Activated naive CD4-positive, alpha-beta T cell treated with anti-CD3 and anti-CD28 coated beads, Interleukin-2, amount 10 ng/mL, durations not matched to agents 7 days and 5 days (primary cell): ENCODE results near the gene NFATC2.

Experiments used
- CTCF ChIA-PET: fragments of 350-600 bp; sonication (Branson Sonifier 250); formaldehyde crosslinking; loops from one replicate; lab custom pipeline; 2021; ENCODE audit warnings: antibody characterized with exemption; lab: Charles Lee
- DNase-seq: peaks from one replicate; pipeline ENCODE4 v3.0.0-alpha.2; 2020
- H3K27ac Mint-ChIP-seq: one replicate; pipeline ENCODE4 v1.8.0; 2021; ENCODE audit warnings: mild to moderate bottlenecking, moderate library complexity, mixed read lengths
- H3K27me3 Mint-ChIP-seq: one replicate; pipeline ENCODE4 v1.8.0; 2021; ENCODE audit warnings: mild to moderate bottlenecking, mixed read lengths
- H3K36me3 Mint-ChIP-seq: one replicate; pipeline ENCODE4 v1.8.0; 2021; ENCODE audit warnings: mixed read lengths
- H3K4me1 Mint-ChIP-seq: one replicate; pipeline ENCODE4 v1.8.0; 2021; ENCODE audit warnings: mixed read lengths
- H3K4me3 Mint-ChIP-seq: one replicate; pipeline ENCODE4 v1.8.0; 2021; ENCODE audit warnings: mild to moderate bottlenecking, moderate library complexity, mixed read lengths
- H3K9me3 Mint-ChIP-seq: one replicate; pipeline ENCODE4 v1.8.0; 2021; ENCODE audit warnings: mixed read lengths

The NFATC2 gene

GRCh38 chr20:51445591-51445990 is 96.9 kb downstream of the NFATC2 start:
- no peak for DNase-seq
- Mint-ChIP-seq H3K27ac (no peak overlapping the region), H3K9me3 (no peaks in the 10 kb centered on the region), H3K4me1 (peaks cover 18% of the 10 kb centered on the region), H3K36me3 (peaks cover 63% of the 10 kb centered on the region), H3K4me3 (no peak overlapping the region), H3K27me3 (no peaks in the 10 kb centered on the region)
- CTCF ChIA-PET, result interaction anchor here (1.5 kb wide), 1 partner anchor 60 kb away, joined by 3 read pairs; no protein-coding TSS in a partner anchor

GRCh38 chr20:51444922-51445438 is 97.5 kb downstream of the NFATC2 start:
- Mint-ChIP-seq H3K36me3 (peaks cover 64% of the 10 kb centered on the region), H3K27ac (peak overlapping the region; percentile 14), H3K4me1 (peaks cover 22% of the 10 kb centered on the region), H3K4me3 (no peak overlapping the region), H3K9me3 (no peaks in the 10 kb centered on the region), H3K27me3 (no peaks in the 10 kb centered on the region)
- no peak for DNase-seq
- CTCF ChIA-PET, result interaction anchor here (1.5 kb wide), 1 partner anchor 59 kb away, joined by 3 read pairs; no protein-coding TSS in a partner anchor

GRCh38 chr20:51444467-51444866 is 98.1 kb downstream of the NFATC2 start:
- Mint-ChIP-seq H3K27ac (no peak overlapping the region), H3K27me3 (no peaks in the 10 kb centered on the region), H3K36me3 (peaks cover 64% of the 10 kb centered on the region), H3K4me3 (no peak overlapping the region), H3K4me1 (peaks cover 25% of the 10 kb centered on the region), H3K9me3 (no peaks in the 10 kb centered on the region)
- CTCF ChIA-PET, result interaction anchor here (1.5 kb wide), 1 partner anchor 58 kb away, joined by 3 read pairs; no protein-coding TSS in a partner anchor
- DNase-seq, result no peak

- Mint-ChIP-seq H3K4me1 (peaks cover 29% of the 10 kb centered on the region), H3K36me3 (peaks cover 64% of the 10 kb centered on the region), H3K9me3 (no peaks in the 10 kb centered on the region), H3K27ac (no peak overlapping the region), H3K27me3 (no peaks in the 10 kb centered on the region), H3K4me3 (no peak overlapping the region)
- CTCF ChIA-PET, result no interaction called here
- no peak for DNase-seq
These were observed 99.9 kb downstream of the NFATC2 start for GRCh38 chr20:51442602-51443001.

- no peak for DNase-seq
- Mint-ChIP-seq H3K9me3 (no peaks in the 10 kb centered on the region), H3K36me3 (peaks cover 64% of the 10 kb centered on the region), H3K4me1 (peaks cover 30% of the 10 kb centered on the region), H3K4me3 (no peak overlapping the region), H3K27me3 (no peaks in the 10 kb centered on the region), H3K27ac (peak overlapping the region; percentile 67)
- CTCF ChIA-PET, result no interaction called here
These were observed 101.9 kb downstream of the NFATC2 start for GRCh38 chr20:51440589-51440988.

- DNase-seq, result no peak
- Mint-ChIP-seq H3K4me3 (no peak overlapping the region), H3K27ac (no peak overlapping the region), H3K36me3 (peaks cover 65% of the 10 kb centered on the region), H3K9me3 (no peaks in the 10 kb centered on the region), H3K27me3 (no peaks in the 10 kb centered on the region), H3K4me1 (peaks cover 24% of the 10 kb centered on the region)
- CTCF ChIA-PET, result no interaction called here
These were observed 103.3 kb downstream of the NFATC2 start for GRCh38 chr20:51439160-51439689.

- Mint-ChIP-seq H3K4me3 (no peak overlapping the region), H3K4me1 (peaks cover 27% of the 10 kb centered on the region), H3K9me3 (no peaks in the 10 kb centered on the region), H3K27me3 (no peaks in the 10 kb centered on the region), H3K36me3 (peaks cover 59% of the 10 kb centered on the region), H3K27ac (peak overlapping the region; percentile 30)
- CTCF ChIA-PET, result no interaction called here
- no peak for DNase-seq
These were observed 104.4 kb downstream of the NFATC2 start for GRCh38 chr20:51438136-51438535.

GRCh38 chr20:51437182-51437924 is 105.2 kb downstream of the NFATC2 start:
- no peaks in the 10 kb centered on the region for H3K27me3 Mint-ChIP-seq
- H3K4me1 Mint-ChIP-seq, result peaks cover 33% of the 10 kb centered on the region
- no peak overlapping the region for H3K4me3 Mint-ChIP-seq
- DNase-seq, result no peak
- H3K36me3 Mint-ChIP-seq, result peaks cover 61% of the 10 kb centered on the region
- H3K27ac Mint-ChIP-seq, result no peak overlapping the region
- CTCF ChIA-PET, result interaction anchor here (0.6 kb wide), 1 partner anchor 688 kb away, joined by 3 read pairs; no protein-coding TSS in a partner anchor
- H3K9me3 Mint-ChIP-seq, result no peaks in the 10 kb centered on the region

GRCh38 chr20:51434580-51435247 is 107.8 kb downstream of the NFATC2 start:
- H3K27ac Mint-ChIP-seq, result no peak overlapping the region
- no peaks in the 10 kb centered on the region for H3K27me3 Mint-ChIP-seq
- no peak overlapping the region for H3K4me3 Mint-ChIP-seq
- H3K9me3 Mint-ChIP-seq, result no peaks in the 10 kb centered on the region
- H3K36me3 Mint-ChIP-seq, result peaks cover 63% of the 10 kb centered on the region
- CTCF ChIA-PET, result interaction anchor here (0.7 kb wide), 1 partner anchor 88 kb away, joined by 3 read pairs; no protein-coding TSS in a partner anchor
- no peak for DNase-seq
- H3K4me1 Mint-ChIP-seq, result peaks cover 37% of the 10 kb centered on the region

GRCh38 chr20:51434026-51434425 is 108.5 kb downstream of the NFATC2 start:
- Mint-ChIP-seq H3K36me3 (peaks cover 64% of the 10 kb centered on the region), H3K27ac (no peak overlapping the region), H3K4me3 (no peak overlapping the region), H3K27me3 (no peaks in the 10 kb centered on the region), H3K4me1 (peaks cover 34% of the 10 kb centered on the region), H3K9me3 (no peaks in the 10 kb centered on the region)
- DNase-seq, result no peak
- CTCF ChIA-PET, result no interaction called here

- Mint-ChIP-seq H3K27me3 (no peaks in the 10 kb centered on the region), H3K4me3 (no peak overlapping the region), H3K27ac (no peak overlapping the region), H3K36me3 (peaks cover 58% of the 10 kb centered on the region), H3K4me1 (peaks cover 33% of the 10 kb centered on the region), H3K9me3 (no peaks in the 10 kb centered on the region)
- CTCF ChIA-PET, result no interaction called here
- DNase-seq, result no peak
These were observed 109.6 kb downstream of the NFATC2 start for GRCh38 chr20:51432875-51433274.

- CTCF ChIA-PET, result no interaction called here
- Mint-ChIP-seq H3K4me3 (no peak overlapping the region), H3K9me3 (no peaks in the 10 kb centered on the region), H3K36me3 (peaks cover 59% of the 10 kb centered on the region), H3K27ac (no peak overlapping the region), H3K4me1 (peaks cover 35% of the 10 kb centered on the region), H3K27me3 (no peaks in the 10 kb centered on the region)
- DNase-seq, result no peak
These were observed 110.2 kb downstream of the NFATC2 start for GRCh38 chr20:51432251-51432784.

GRCh38 chr20:51431321-51431720 is 111.2 kb downstream of the NFATC2 start:
- Mint-ChIP-seq H3K4me1 (peaks cover 43% of the 10 kb centered on the region), H3K9me3 (no peaks in the 10 kb centered on the region), H3K4me3 (no peak overlapping the region), H3K27ac (peak overlapping the region; percentile 76), H3K36me3 (peaks cover 62% of the 10 kb centered on the region), H3K27me3 (no peaks in the 10 kb centered on the region)
- CTCF ChIA-PET, result interaction anchor here (0.6 kb wide), 1 partner anchor 16 kb away, joined by 3 read pairs; no protein-coding TSS in a partner anchor
- DNase-seq, result peak; percentile 34
